T-helper 2 cell (primary cell): Measurements from ENCODE around the gene POLRMT.
"Not testable (repeated sequence)": the region's sequence is repeated elsewhere in the genome, so short reads cannot be mapped to it uniquely, and the experiment has no call there.

Source experiments
- DNase-seq, 5 experiments: peaks; one replicate each; pipeline versions ENCODE4 v3.0.0 to v3.0.0-alpha.2; 2012 to 2022

Gene POLRMT

GRCh38 chr19:647566-648284 lies 14.4 kb upstream of the POLRMT start:
- no peak for DNase-seq

- DNase-seq = no peak
Measured at GRCh38 chr19:646779-647565, 13.6 kb upstream of the POLRMT start.

GRCh38 chr19:645912-646778 lies 12.8 kb upstream of the POLRMT start:
- no peak for DNase-seq

- no peak for DNase-seq
Measured at GRCh38 chr19:644789-645188, 11.5 kb upstream of the POLRMT start.

GRCh38 chr19:644363-644762 lies 11.0 kb upstream of the POLRMT start:
- no peak for DNase-seq

- no peak for DNase-seq
Measured at GRCh38 chr19:643736-644135, 10.4 kb upstream of the POLRMT start.

GRCh38 chr19:642767-643727 lies 9.7 kb upstream of the POLRMT start:
- no peak for DNase-seq

GRCh38 chr19:641702-642101 lies 8.4 kb upstream of the POLRMT start:
- no peak for DNase-seq

GRCh38 chr19:640606-641189 lies 7.4 kb upstream of the POLRMT start:
- no peak for DNase-seq

GRCh38 chr19:640161-640558 lies 6.8 kb upstream of the POLRMT start:
- DNase-seq = no peak

GRCh38 chr19:639253-640160 lies 6.2 kb upstream of the POLRMT start, which contains the start of gene FGF22:
Gene FGF22, plus strand, starts transcription at chr19:639879. Its CDS starts 47 bp downstream, at chr19:639926.
- peak; percentile 91 to 99 (median 95) for DNase-seq

GRCh38 chr19:638906-639252 lies 5.5 kb upstream of the POLRMT start:
- DNase-seq = no peak

- DNase-seq = no peak
Measured at GRCh38 chr19:634975-635652, 1.8 kb upstream of the POLRMT start.

GRCh38 chr19:633786-634639 lies 676 bp upstream of the POLRMT start:
- peak in 1 of 5 experiments; percentile 31 for DNase-seq

GRCh38 chr19:632579-633067 lies 714 bp downstream of the POLRMT start:
- peak in 2 of 5 experiments; percentile 32 to 62 for DNase-seq

- no peak for DNase-seq
Measured at GRCh38 chr19:629961-630714, 3.2 kb downstream of the POLRMT start.

GRCh38 chr19:629515-629914 lies 3.8 kb downstream of the POLRMT start:
- DNase-seq = not testable (repeated sequence)

- DNase-seq = peak in 1 of 5 experiments; percentile 26
Measured at GRCh38 chr19:628168-628567, 5.2 kb downstream of the POLRMT start.
